Mesodermal cell (in vitro differentiated cells): Measurements from ENCODE around the gene PLEKHA7.

Experiments used
- H3K27ac ChIP-seq: 2 replicates; pipeline ENCODE4 v1.7.0; 2013; ENCODE audit warnings: mild to moderate bottlenecking, low read depth, low read length, moderate library complexity; ENCODE audit not compliant: severe bottlenecking
- H3K36me3 ChIP-seq: 2 replicates; pipeline ENCODE4 v1.7.1; 2013; ENCODE audit warnings: mild to moderate bottlenecking, low read length, moderate library complexity; ENCODE audit not compliant: control insufficient read depth, insufficient read depth
- H3K4me1 ChIP-seq: one replicate; pipeline ENCODE4 v1.7.1; 2013; ENCODE audit warnings: mild to moderate bottlenecking, low read length; ENCODE audit not compliant: insufficient read depth, control insufficient read depth, poor library complexity, severe bottlenecking
- H3K4me3 ChIP-seq: 2 replicates; pipeline ENCODE4 v1.7.0; 2013; ENCODE audit warnings: low read length, control low read depth, mild to moderate bottlenecking; ENCODE audit not compliant: insufficient read depth, poor library complexity, severe bottlenecking; ENCODE audit errors: extremely low read depth
- H3K9me3 ChIP-seq: 2 replicates; pipeline ENCODE4 v1.7.1; 2013; ENCODE audit warnings: mild to moderate bottlenecking, low read length, moderate library complexity; ENCODE audit not compliant: control insufficient read depth
- WGBS, 2 experiments: methylation state at CpG; one replicate each; pipeline ENCODE4 v1.1.5; 2013; ENCODE audit warnings: missing lambda C conversion rate in 2 of 2; ENCODE audit not compliant: insufficient coverage in 2 of 2; 5-methylcytosine and 5-hydroxymethylcytosine counted together

The PLEKHA7 gene

GRCh38 chr11:16778876-16779275 lies 235.3 kb downstream of the PLEKHA7 start:
- 86 to 88% methylated on average over 1 to 6 of the region's 8 CpGs for WGBS, 2 experiments

GRCh38 chr11:16778286-16778685 lies 235.9 kb downstream of the PLEKHA7 start:
- no peaks in the 10 kb centered on the region for H3K36me3 ChIP-seq
- H3K27ac ChIP-seq, result no peak overlapping the region
- H3K4me3 ChIP-seq, result no peak overlapping the region
- H3K9me3 ChIP-seq, result no peaks in the 10 kb centered on the region
- peaks cover 7% of the 10 kb centered on the region for H3K4me1 ChIP-seq
- WGBS, 2 experiments, result 86 to 100% methylated on average over 4 to 5 of the region's 6 CpGs

More at GRCh38 chr11:16778876-16779275, 235.3 kb downstream of the PLEKHA7 start:
- H3K36me3 ChIP-seq, result no peaks in the 10 kb centered on the region
- H3K27ac ChIP-seq, result no peak overlapping the region
- H3K9me3 ChIP-seq, result no peaks in the 10 kb centered on the region
- H3K4me1 ChIP-seq, result peaks cover 8% of the 10 kb centered on the region
- no peak overlapping the region for H3K4me3 ChIP-seq

GRCh38 chr11:16777613-16777975 lies 236.6 kb downstream of the PLEKHA7 start:
- Histone ChIP-seq H3K9me3 (no peaks in the 10 kb centered on the region), H3K4me1 (peaks cover 7% of the 10 kb centered on the region), H3K36me3 (no peaks in the 10 kb centered on the region), H3K4me3 (no peak overlapping the region), H3K27ac (no peak overlapping the region)
- 88 to 100% methylated on average over 1 to 2 of the region's 3 CpGs for WGBS, 2 experiments

GRCh38 chr11:16776711-16777612 lies 237.3 kb downstream of the PLEKHA7 start:
- no peaks in the 10 kb centered on the region for H3K9me3 ChIP-seq
- 95 to 97% methylated on average over 9 to 11 of the region's 14 CpGs for WGBS, 2 experiments
- H3K4me1 ChIP-seq, result peaks cover 7% of the 10 kb centered on the region
- no peak overlapping the region for H3K4me3 ChIP-seq
- no peaks in the 10 kb centered on the region for H3K36me3 ChIP-seq
- no peak overlapping the region for H3K27ac ChIP-seq

GRCh38 chr11:16775614-16776283 lies 238.5 kb downstream of the PLEKHA7 start:
- Histone ChIP-seq H3K36me3 (no peaks in the 10 kb centered on the region), H3K27ac (no peak overlapping the region), H3K4me1 (peaks cover 7% of the 10 kb centered on the region), H3K9me3 (no peaks in the 10 kb centered on the region), H3K4me3 (no peak overlapping the region)
- 94 to 95% methylated on average over 13 to 16 of the region's 16 CpGs for WGBS, 2 experiments

GRCh38 chr11:16774936-16775613 lies 239.1 kb downstream of the PLEKHA7 start:
- WGBS, 2 experiments, result 96 to 97% methylated on average over 7 to 8 of the region's 11 CpGs
- Histone ChIP-seq H3K36me3 (no peaks in the 10 kb centered on the region), H3K9me3 (no peaks in the 10 kb centered on the region), H3K4me1 (peaks cover 7% of the 10 kb centered on the region), H3K27ac (no peak overlapping the region), H3K4me3 (no peak overlapping the region)

- Histone ChIP-seq H3K4me1 (peaks cover 7% of the 10 kb centered on the region), H3K36me3 (no peaks in the 10 kb centered on the region), H3K4me3 (no peak overlapping the region), H3K9me3 (no peaks in the 10 kb centered on the region), H3K27ac (no peak overlapping the region)
- 83 to 90% methylated on average over 7 to 8 of the region's 9 CpGs for WGBS, 2 experiments
Observed at GRCh38 chr11:16773981-16774935, 240.0 kb downstream of the PLEKHA7 start.

- peaks cover 7% of the 10 kb centered on the region for H3K4me1 ChIP-seq
- H3K27ac ChIP-seq, result no peak overlapping the region
- H3K4me3 ChIP-seq, result no peak overlapping the region
- WGBS, 2 experiments, result 100% methylated on average over 1 to 2 of the region's 2 CpGs
- H3K9me3 ChIP-seq, result no peaks in the 10 kb centered on the region
- no peaks in the 10 kb centered on the region for H3K36me3 ChIP-seq
Observed at GRCh38 chr11:16772141-16772512, 242.1 kb downstream of the PLEKHA7 start.

- no peaks in the 10 kb centered on the region for H3K36me3 ChIP-seq
- H3K27ac ChIP-seq, result no peak overlapping the region
- 84 to 92% methylated on average over 9 to 12 of the region's 12 CpGs for WGBS, 2 experiments
Observed at GRCh38 chr11:16771350-16772140, 242.7 kb downstream of the PLEKHA7 start.

More at GRCh38 chr11:16771350-16772140, 242.7 kb downstream of the PLEKHA7 start:
- Histone ChIP-seq H3K4me3 (no peak overlapping the region), H3K4me1 (peaks cover 7% of the 10 kb centered on the region), H3K9me3 (no peaks in the 10 kb centered on the region)
